IPS-11a (cell line): Measurements from ENCODE around the gene HLA-F.

ENCODE experiments used
- H3K4me3 ChIP-seq: one replicate; pipeline ENCODE4 v1.5.1; 2013; ENCODE audit warnings: low read depth, low read length, control low read depth

Gene HLA-F

GRCh38 chr6:29759457-29759856 is 36.2 kb downstream of the HLA-F start:
- H3K4me3 ChIP-seq: no peak overlapping the region

- H3K4me3 ChIP-seq: no peak overlapping the region
Observed at GRCh38 chr6:29760328-29760727, 37.1 kb downstream of the HLA-F start.

GRCh38 chr6:29762051-29762450 is 38.8 kb downstream of the HLA-F start:
- no peak overlapping the region for H3K4me3 ChIP-seq

- no peak overlapping the region for H3K4me3 ChIP-seq
Observed at GRCh38 chr6:29762781-29763214, 39.6 kb downstream of the HLA-F start.

- no peak overlapping the region for H3K4me3 ChIP-seq
Observed at GRCh38 chr6:29763491-29764289, 40.5 kb downstream of the HLA-F start.

GRCh38 chr6:29764422-29765196 is 41.4 kb downstream of the HLA-F start:
- no peak overlapping the region for H3K4me3 ChIP-seq

GRCh38 chr6:29769336-29769735 is 46.1 kb downstream of the HLA-F start:
- no peak overlapping the region for H3K4me3 ChIP-seq

- no peak overlapping the region for H3K4me3 ChIP-seq
Observed at GRCh38 chr6:29770306-29770705, 47.1 kb downstream of the HLA-F start.

- no peak overlapping the region for H3K4me3 ChIP-seq
Observed at GRCh38 chr6:29776684-29777083, 53.5 kb downstream of the HLA-F start.
